GM21515 (cell line): ENCODE results near the gene CBFA2T3.

ENCODE experiments used
- ATAC-seq: cut with Tn5 transposase; IDR thresholded peaks from one replicate; pipeline ENCODE4 v1.9.1; 2021; ENCODE audit not compliant: unreplicated experiment

The CBFA2T3 gene

GRCh38 chr16:88977812-88978607 is 1.0 kb upstream of the CBFA2T3 start:
- no peak for ATAC-seq

- no peak for ATAC-seq
Observed at GRCh38 chr16:88976366-88977017, 515 bp downstream of the CBFA2T3 start.

- ATAC-seq, result no peak
Observed at GRCh38 chr16:88975511-88976061, 1.4 kb downstream of the CBFA2T3 start.

DNA sequence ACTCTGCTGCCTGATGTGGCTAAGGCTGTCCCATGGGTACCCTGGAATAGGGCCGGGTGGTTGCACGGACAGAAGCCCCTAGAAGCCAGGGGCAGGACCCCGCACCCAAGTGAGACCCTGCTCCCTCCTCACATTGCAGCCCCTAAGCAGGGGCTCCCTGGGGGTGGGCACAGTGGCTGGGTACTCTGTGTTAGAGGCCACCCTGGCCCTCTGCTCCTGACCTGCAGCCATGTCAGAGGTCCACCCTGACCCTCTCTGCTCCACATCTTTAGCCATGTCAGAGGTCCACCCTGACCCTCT is 2.1 kb downstream of the CBFA2T3 start:
- no peak for ATAC-seq

DNA sequence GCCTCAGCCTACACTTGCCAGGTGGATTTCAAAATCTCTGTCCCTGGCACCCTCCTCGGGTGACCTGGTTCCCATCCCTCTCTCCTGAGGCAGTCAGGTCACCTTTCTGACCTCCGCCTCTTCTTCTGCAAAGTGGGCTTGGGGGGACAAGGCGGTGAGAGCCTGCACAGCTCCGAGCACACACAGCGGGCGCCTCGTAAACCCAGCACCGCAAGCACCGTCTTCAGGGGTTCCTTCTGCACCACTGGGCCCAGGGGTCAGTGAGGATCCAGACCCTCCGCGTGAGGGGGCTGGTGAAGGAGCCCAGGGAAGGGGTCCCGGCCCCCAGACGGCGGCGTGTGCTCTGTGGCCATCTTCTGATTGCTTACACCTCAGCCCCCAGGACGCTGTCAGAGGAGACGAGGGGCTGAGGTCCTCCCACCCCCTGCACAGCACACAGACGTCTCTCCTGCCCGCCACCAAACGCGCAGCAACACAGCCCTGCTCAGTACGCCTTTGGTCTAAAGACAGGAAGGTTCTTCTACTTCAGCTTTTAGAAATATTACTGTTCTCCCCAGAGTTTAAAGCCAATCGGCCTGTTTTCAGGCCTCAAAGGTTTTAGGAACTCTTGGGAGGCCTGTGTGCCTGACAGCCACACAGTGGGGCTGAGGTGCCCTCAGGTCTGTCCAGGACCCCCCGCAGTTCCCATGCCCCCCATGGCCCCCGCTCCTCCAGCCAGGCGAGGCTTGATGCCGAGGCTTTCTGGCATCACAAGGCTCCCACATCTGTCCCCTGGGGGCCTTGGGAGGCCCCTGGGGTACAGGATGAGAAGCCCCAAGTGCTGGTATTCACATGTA is 2.7 kb downstream of the CBFA2T3 start:
- no peak for ATAC-seq

GRCh38 chr16:88973415-88974050 is 3.5 kb downstream of the CBFA2T3 start:
- no peak for ATAC-seq

- ATAC-seq, result no peak
Observed at GRCh38 chr16:88973007-88973410, 4.0 kb downstream of the CBFA2T3 start.

GRCh38 chr16:88972349-88972748 is 4.7 kb downstream of the CBFA2T3 start:
- ATAC-seq, result no peak

DNA sequence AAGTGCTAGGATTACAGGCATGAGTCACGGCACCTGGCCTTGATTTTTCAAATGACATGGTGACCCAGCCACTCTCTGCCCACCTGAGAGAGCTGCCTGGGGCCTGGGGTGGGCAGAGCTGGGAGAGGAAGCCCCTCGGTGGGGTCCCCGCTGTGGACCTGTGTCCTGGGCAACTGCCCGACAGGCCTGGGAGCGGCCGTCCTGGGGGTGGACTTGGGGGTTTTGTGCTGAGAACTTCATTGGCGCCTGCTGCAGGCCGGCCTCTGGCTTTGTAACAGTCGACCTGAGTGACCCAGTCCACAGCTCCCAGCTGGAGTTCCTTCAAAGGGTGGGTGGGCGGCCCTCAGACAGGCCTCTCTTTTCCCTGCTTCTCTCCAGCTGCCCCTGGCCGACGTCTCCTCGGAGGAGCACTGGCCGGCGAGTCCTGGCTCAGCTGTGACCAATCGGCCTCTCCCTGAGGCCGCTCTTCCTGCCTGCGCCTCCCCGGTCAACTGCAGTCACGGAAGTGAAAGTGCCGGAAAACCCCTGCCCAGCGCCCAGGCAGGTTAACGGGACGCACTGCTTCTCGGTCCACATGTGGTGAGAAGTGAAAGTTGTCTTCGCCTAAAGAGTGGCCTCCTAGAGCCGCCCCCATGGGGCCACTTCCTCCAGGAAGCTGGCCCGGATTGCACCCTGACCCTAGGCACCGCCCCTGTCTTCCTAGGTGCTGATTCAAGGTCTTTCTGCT is 5.5 kb downstream of the CBFA2T3 start:
- peak; percentile 30 for ATAC-seq

DNA sequence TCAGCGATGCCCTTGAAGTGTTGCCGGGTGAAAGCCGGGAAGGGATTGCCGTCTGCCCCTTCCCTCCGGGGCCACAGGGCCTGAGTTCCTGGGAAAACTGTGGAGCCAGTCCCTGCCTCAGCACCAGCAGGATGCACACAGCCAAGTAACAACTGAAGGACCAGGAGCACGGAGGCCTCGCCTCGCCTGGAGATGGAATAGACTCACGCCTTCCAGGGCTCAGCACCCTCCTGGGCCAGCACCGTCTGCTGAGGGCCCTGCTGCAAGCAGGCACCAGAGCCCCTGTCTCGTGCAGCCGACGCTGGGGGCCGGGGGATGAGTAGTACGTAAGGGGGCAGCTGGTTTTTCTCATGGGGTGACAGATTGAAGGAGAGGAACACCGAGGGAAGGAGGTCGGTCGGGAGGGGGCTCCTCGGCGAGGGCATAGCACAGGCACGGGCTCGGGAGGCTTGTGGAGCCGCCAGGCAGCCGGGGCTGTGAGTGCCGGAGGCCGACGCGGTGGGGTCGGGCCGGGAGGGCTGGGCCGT is 6.4 kb downstream of the CBFA2T3 start:
- no peak for ATAC-seq

GRCh38 chr16:88970050-88970449 is 7.0 kb downstream of the CBFA2T3 start:
- no peak for ATAC-seq

DNA sequence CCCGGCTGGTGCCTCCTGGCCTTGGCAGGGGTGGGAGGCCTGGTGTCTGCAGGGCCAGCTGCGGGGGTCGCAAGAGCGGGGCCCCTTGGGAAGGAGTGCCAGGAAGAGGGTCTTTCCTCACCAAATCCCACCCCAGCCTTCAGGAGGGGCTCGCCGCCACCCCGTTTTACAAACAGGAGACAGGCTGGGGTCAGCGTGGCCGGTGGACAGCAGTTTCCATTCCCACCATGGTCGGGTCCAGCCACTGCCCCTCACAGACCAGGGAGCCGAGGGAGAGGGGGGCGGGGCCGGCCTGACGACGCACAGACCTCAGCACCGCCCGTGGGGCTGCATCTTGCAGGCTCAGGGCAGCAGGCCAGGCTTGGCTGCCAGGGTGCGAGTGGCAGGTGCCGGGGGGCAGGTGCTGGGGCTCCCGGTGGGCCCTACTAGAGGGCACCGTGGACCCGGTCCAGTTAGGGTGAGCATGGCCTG is 7.6 kb downstream of the CBFA2T3 start:
- ATAC-seq, result no peak

GRCh38 chr16:88968589-88969280 is 8.3 kb downstream of the CBFA2T3 start:
- no peak for ATAC-seq

GRCh38 chr16:88967830-88968588 is 9.0 kb downstream of the CBFA2T3 start:
- peak; percentile 49 for ATAC-seq

DNA sequence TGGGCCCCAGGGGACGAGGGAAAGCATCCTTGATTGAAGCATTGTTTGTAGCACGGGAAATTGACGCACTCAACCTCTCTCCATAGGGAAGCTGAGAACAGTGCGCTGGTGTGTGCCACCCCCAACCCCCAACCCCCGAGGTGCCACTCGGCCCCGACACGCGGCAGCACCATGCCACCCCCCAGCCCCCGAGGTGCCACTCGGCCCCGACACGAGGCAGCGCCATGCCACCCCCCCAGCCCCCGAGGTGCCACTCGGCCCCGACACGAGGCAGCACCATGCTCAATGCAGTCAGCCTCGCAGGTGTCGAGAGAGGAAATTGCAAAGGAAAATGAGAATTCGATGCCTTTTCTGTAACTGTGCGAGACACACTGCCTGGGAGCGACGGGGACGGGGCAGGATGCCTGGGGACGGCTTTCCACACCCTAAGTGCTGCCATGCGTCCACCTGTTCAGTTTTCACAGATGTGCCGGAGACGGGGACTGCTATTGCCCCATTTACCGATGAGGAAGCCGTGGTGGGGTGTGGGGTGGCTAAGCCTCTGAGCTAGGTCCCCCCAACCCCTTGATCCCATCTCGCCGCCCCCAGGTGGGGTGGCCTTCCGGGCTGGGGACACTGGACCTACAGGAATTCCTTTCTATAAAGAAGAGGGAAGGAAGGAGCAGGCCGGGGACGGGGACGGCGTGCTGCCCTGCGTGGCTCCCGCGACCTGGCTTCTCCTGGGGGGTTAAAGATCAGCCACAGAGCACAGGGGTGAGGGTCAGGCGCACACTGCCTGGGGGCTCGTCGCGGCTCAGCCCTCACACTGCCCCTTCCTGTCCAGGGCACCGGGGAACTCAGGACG is 9.8 kb downstream of the CBFA2T3 start:
- ATAC-seq, result no peak

DNA sequence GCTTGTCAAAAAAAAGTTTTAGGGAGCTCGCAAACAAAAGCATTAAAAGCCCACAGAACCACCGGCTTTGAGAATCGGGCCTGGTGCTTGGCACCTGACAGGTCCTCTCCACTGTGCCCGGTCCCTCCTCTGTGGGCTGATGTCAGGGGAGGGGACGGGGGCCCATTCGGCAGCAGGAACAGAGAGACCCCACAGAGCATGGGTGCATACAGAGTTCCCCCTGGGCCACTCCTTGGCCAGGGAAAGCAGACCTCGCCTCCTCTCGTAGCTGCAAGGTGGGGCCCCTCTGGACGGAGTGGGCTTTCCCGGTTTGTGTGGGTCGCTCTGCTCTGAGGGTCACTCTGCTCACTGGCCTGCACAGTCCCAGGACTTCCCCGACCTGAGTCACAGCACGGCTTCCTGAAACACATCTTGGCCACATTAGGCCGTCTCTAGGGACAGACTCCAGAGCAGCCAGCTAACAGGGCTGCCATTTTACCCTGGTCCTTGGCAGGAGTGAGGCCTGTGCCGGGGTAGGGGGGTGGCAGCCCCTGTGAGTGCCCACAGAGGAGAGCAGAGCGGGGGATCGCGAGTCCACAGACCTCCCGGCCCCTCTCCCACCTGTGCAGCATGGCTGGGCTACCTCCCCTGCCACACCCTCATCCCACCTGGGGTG is 11.1 kb downstream of the CBFA2T3 start:
- ATAC-seq, result no peak

DNA sequence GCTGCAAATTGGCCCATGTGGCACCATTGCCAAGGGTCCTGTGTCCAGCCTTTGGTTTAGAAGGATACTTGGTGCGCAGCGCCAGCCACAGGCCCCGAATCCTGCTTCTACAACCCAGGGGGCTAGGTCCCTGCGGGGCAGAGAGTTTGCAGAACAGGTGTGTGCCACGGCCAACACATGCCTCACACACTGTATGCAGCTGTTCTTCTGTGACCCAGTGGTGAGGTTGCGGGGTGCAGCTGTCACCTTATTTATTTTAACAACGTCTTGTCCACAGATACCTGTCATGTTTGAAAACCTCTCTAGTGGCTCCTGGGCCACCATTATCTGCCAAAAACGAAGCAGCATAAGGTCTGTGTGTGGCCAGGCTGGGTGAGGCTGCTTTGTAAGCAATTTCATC is 11.6 kb downstream of the CBFA2T3 start:
- no peak for ATAC-seq
